ENCODE measurements around the gene FAS.
A peak's percentile ranks its signal among the peaks of the same experiment; 100 is the strongest.

The FAS gene

DNA sequence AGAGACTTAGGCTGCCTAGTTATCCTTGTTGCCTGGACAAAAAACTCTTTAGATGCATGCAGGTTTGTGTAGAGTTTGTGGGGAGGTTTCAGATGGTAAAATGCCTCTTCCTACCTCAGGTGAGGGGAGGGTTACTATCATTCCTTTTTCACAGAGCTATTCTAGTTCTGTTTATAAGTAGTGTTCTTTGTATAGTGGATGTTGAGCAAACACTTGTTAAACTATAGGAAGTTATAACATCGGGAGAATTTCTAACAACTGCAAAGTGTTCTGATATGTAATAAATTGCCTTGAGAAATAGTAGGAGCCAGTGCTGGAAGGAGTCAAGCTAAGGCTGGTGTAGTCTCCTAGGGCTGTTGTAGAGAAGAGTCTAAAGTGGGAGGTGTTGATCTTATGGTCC is 6.7 kb upstream of the FAS start:
- H3K9ac ChIP-seq (ENCODE audit: low read depth, low read length, poor library complexity, severe bottlenecking), result no peak overlapping the region
- no peaks in the 10 kb centered on the region for H3K79me2 ChIP-seq (ENCODE audit: insufficient read depth, low read length)
- H3K9me3 ChIP-seq (ENCODE audit: insufficient read depth, low read depth, low read length), result no peaks in the 10 kb centered on the region
- no peak overlapping the region for H3K4me2 ChIP-seq (ENCODE audit: low read depth, low read length, poor library complexity, severe bottlenecking)
- no peak overlapping the region for H2AFZ ChIP-seq (ENCODE audit: low read length)
- H3K4me1 ChIP-seq (ENCODE audit: insufficient read depth, low read length, poor library complexity, severe bottlenecking), result peaks cover 37% of the 10 kb centered on the region
- no peak for TF ChIP-seq EZH2phosphoT487 (IDR thresholded peaks at IDR 0.05; ENCODE audit: borderline replicate concordance)
- TF ChIP-seq, protein P1, sequence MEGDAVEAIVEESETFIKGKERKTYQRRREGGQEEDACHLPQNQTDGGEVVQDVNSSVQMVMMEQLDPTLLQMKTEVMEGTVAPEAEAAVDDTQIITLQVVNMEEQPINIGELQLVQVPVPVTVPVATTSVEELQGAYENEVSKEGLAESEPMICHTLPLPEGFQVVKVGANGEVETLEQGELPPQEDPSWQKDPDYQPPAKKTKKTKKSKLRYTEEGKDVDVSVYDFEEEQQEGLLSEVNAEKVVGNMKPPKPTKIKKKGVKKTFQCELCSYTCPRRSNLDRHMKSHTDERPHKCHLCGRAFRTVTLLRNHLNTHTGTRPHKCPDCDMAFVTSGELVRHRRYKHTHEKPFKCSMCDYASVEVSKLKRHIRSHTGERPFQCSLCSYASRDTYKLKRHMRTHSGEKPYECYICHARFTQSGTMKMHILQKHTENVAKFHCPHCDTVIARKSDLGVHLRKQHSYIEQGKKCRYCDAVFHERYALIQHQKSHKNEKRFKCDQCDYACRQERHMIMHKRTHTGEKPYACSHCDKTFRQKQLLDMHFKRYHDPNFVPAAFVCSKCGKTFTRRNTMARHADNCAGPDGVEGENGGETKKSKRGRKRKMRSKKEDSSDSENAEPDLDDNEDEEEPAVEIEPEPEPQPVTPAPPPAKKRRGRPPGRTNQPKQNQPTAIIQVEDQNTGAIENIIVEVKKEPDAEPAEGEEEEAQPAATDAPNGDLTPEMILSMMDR (conservative IDR thresholded peaks at IDR 0.05; ENCODE audit: low read length), result no peak
- H3F3A ChIP-seq (ENCODE audit: low read depth), result 0 out of 2 replicates have a peak, but pooled peaks cover 7% of the 10 kb centered on the region
- H4K20me1 ChIP-seq (ENCODE audit: insufficient read depth, low read length, poor library complexity, severe bottlenecking), result no peaks in the 10 kb centered on the region
- H3K4me3 ChIP-seq (ENCODE audit: low read length, poor library complexity, severe bottlenecking), result no peak overlapping the region
- H3K36me3 ChIP-seq (ENCODE audit: insufficient read depth, low read length), result no peaks in the 10 kb centered on the region
- no peaks in the 10 kb centered on the region for H3K9me2 ChIP-seq (replicated peaks; ENCODE audit: low read depth, low read length)
- H3K27me3 ChIP-seq (ENCODE audit: insufficient read depth, low read length, poor library complexity, severe bottlenecking), result no peaks in the 10 kb centered on the region

DNA sequence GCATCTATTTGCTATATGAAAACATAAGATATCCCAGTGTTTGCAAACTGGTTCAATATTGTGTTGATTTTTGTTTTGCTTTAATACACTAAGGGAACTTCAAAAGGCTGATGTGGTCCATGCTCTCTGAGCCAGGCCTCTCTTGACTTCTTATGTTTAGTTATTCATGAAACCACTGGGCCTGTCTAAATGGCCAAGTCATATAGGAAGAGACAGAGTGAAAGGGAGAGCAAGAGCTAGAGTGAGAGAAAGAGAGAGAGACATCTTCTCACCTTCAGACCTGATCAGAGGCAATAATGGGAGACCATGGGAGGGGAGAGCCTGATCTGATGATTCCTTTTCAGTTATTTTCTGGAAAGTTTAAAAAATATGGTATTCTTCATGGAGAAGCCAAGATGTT is 6.1 kb upstream of the FAS start:
- peaks cover 43% of the 10 kb centered on the region for H3K4me1 ChIP-seq (ENCODE audit: insufficient read depth, low read length, poor library complexity, severe bottlenecking)
- H3K4me2 ChIP-seq (ENCODE audit: low read depth, low read length, poor library complexity, severe bottlenecking), result no peak overlapping the region
- no peaks in the 10 kb centered on the region for H3K27me3 ChIP-seq (ENCODE audit: insufficient read depth, low read length, poor library complexity, severe bottlenecking)
- no peaks in the 10 kb centered on the region for H3K79me2 ChIP-seq (ENCODE audit: insufficient read depth, low read length)
- no peak overlapping the region for H3K4me3 ChIP-seq (ENCODE audit: low read length, poor library complexity, severe bottlenecking)
- H2AFZ ChIP-seq (ENCODE audit: low read length), result no peak overlapping the region
- no peak overlapping the region for H3K9ac ChIP-seq (ENCODE audit: low read depth, low read length, poor library complexity, severe bottlenecking)
- H3K9me2 ChIP-seq (replicated peaks; ENCODE audit: low read depth, low read length), result no peaks in the 10 kb centered on the region
- 0 out of 2 replicates have a peak, but pooled peaks cover 7% of the 10 kb centered on the region for H3F3A ChIP-seq (ENCODE audit: low read depth)
- TF ChIP-seq, protein P1 (conservative IDR thresholded peaks at IDR 0.05; ENCODE audit: low read length), result no peak
- no peaks in the 10 kb centered on the region for H4K20me1 ChIP-seq (ENCODE audit: insufficient read depth, low read length, poor library complexity, severe bottlenecking)
- H3K36me3 ChIP-seq (ENCODE audit: insufficient read depth, low read length), result no peaks in the 10 kb centered on the region
- H3K9me3 ChIP-seq (ENCODE audit: insufficient read depth, low read depth, low read length), result no peaks in the 10 kb centered on the region

DNA sequence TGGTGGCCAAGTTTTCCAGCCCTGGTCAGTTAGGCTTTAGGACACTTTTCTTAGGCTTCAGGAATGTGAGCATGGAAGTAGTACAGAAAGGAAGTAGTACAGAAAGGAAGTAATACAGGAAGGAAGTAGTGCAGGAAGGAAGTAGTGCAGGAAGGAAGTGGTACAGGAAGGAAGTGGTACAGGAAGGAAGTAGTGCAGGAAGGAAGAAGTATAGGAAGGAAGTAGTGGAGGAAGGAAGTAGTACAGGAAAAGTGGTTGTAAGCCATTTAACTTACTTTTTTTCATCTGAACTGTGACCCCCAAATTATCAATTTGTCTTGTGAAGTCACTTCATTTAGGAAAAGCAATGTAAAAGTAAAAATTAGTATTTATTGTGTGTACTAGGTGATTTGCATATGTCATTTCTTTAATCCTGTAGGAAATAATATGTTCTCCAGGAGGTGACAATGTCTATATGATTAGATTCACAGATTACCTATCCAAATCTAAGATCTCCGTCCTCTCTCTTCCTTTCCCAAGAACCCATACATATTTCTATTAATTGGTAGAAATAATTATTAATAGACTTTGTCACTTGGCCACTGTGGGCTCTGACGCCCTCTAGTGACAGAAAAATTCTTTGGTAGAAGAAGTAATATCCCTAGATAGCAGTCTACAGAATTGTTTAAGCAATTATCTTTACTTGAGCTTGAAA is 3.9 kb upstream of the FAS start:
- Histone ChIP-seq H3K9ac (ENCODE audit: low read depth, low read length, poor library complexity, severe bottlenecking) (no peak overlapping the region), H2AFZ (ENCODE audit: low read length) (no peak overlapping the region), H3F3A (ENCODE audit: low read depth) (peaks cover 11% of the 10 kb centered on the region; the same call in 1 of the 2 replicates), H3K4me3 (ENCODE audit: low read length, poor library complexity, severe bottlenecking) (no peak overlapping the region), H3K79me2 (ENCODE audit: insufficient read depth, low read length) (peaks cover under 1% of the 10 kb centered on the region), H3K27me3 (ENCODE audit: insufficient read depth, low read length, poor library complexity, severe bottlenecking) (peaks cover 6% of the 10 kb centered on the region), H3K9me2 (replicated peaks; ENCODE audit: low read depth, low read length) (no peaks in the 10 kb centered on the region), H3K4me1 (ENCODE audit: insufficient read depth, low read length, poor library complexity, severe bottlenecking) (peaks cover 51% of the 10 kb centered on the region), H4K20me1 (ENCODE audit: insufficient read depth, low read length, poor library complexity, severe bottlenecking) (no peaks in the 10 kb centered on the region), H3K4me2 (ENCODE audit: low read depth, low read length, poor library complexity, severe bottlenecking) (peak overlapping the region; percentile 37), H3K36me3 (ENCODE audit: insufficient read depth, low read length) (no peaks in the 10 kb centered on the region), H3K9me3 (ENCODE audit: insufficient read depth, low read depth, low read length) (no peaks in the 10 kb centered on the region)
- TF ChIP-seq, protein P1 (conservative IDR thresholded peaks at IDR 0.05; ENCODE audit: low read length), result peak; percentile 85
- TF ChIP-seq EZH2phosphoT487 (IDR thresholded peaks at IDR 0.05; ENCODE audit: borderline replicate concordance), result no peak

Measured in Loucy (cell line).